GM08714 (cell line): ENCODE measurements around the gene A2ML1.
"Not testable (repeated sequence)": the region's sequence is repeated elsewhere in the genome, so short reads cannot be mapped to it uniquely, and the experiment has no call there.

Source experiments
- H3K4me3 ChIP-seq: fragments of 200-500 bp; sonication (Bioruptor generic); 2 replicates; pipeline ENCODE4 v1.5.1; 2014; ENCODE audit warnings: mild to moderate bottlenecking, low read length, inconsistent platforms
- ZNF274 ChIP-seq: IDR thresholded peaks from 2 replicates; pipeline ENCODE4 v1.6.1; 2012; ENCODE audit warnings: mild to moderate bottlenecking, low read depth, low read length

Gene A2ML1

DNA sequence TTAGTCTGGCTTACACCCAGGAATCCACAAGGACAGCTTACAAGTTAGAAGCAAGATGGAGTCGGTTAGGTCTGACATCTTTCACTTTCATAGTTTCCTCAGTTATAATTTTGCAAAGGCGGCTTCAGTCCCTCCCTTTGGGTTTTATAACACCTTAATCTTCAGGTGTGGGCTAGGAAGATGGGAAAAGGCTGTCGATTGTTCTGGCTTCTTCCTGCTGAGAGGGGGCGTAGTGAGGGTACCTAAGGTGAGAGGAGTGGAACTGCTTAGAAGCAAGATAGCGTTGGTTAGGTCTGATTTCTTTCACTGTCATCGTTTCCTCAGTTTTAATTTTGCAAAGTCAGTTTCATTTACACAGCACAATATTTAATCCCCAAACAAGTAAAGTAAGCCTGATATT lies 10.1 kb downstream of the A2ML1 start:
- TF ChIP-seq ZNF274: no peak
- H3K4me3 ChIP-seq: no peak overlapping the region

DNA sequence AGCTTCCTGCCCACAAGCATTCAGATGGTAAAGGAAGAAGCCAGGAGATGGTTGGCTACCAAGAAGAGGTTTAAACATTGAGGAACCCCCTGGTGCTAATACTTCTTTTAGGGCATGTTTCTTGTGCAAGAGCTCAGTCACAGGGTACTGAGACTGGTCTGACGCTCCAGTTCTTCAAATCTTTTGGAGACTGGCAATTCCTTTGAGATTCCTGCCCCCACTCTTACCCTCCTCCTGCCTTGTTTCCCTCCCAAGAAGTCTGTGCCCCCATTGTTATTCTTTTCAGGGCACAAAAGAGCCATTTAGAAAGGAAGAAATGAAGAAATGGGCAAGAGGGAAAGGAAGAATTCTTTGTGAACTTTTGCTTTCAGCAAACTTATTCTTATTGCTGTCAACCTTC lies 11.8 kb downstream of the A2ML1 start:
- no peak for TF ChIP-seq ZNF274
- H3K4me3 ChIP-seq: no peak overlapping the region

DNA sequence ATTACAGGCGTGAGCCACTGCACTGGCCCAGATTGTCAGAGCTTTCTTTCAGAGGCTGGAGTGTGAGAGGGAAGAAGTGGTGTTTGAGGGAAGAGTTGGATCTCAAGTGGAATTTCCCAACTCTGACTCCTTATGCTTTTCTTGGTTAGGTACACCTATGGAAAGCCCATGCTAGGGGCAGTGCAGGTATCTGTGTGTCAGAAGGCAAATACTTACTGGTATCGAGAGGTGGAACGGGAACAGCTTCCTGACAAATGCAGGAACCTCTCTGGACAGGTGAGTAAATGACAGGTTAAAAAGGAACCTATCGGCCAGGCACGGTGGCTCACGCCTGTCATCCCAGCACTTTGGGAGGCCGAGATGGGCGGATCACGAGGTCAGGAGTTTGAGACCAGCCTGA lies 14.9 kb downstream of the A2ML1 start:
- H3K4me3 ChIP-seq: no peak overlapping the region
- no peak for TF ChIP-seq ZNF274

DNA sequence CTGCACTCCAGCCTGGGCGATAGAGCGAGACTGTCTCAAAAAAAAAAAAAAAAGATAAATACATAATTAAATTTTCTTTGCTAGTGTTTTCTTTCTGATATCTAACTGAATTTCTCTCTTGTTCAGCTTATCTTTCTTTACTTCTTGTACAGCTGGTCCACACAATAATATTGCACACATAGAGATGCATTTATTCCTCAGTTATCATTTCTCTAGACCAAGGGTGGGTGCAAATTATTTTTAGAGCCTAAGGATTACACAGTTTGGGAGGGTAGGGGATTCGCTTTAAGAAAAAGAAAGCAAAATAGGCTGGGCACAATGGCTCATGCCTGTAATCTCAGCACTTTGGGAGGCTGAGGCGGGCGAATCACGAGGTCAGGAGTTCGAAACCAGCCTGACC lies 17.9 kb downstream of the A2ML1 start:
- no peak for TF ChIP-seq ZNF274
- H3K4me3 ChIP-seq: no peak overlapping the region

DNA sequence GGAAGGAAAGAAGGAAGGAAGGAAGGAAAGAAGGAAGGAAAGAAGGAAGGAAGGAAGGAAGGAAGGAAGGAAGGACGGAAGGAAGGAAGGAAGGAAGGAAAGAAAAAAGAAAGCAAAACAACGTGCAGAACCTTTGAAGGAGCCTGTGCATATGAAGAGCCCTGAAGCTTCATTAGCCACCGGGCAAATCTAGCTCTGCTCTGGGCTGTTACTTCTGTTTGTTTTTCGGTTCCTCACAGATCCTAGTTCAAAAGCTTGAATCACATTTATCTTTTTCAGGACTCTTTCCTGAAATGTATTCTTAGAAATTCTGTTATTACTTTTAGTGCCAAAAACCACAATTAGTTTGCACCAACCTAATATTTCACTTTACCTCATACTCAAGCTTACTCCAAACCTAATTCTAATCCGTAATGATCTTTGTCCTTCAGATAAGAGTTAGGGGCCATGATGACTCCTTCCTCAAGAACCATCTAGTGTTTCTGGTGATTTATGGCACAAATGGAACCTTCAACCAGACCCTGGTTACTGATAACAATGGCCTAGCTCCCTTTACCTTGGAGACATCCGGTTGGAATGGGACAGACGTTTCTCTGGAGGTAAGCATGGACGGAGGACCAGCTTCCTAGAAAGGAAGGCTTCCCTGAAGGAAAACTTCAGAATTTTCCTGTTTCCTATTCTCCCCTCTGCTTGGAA lies 18.7 kb downstream of the A2ML1 start:
- TF ChIP-seq ZNF274: no peak

DNA sequence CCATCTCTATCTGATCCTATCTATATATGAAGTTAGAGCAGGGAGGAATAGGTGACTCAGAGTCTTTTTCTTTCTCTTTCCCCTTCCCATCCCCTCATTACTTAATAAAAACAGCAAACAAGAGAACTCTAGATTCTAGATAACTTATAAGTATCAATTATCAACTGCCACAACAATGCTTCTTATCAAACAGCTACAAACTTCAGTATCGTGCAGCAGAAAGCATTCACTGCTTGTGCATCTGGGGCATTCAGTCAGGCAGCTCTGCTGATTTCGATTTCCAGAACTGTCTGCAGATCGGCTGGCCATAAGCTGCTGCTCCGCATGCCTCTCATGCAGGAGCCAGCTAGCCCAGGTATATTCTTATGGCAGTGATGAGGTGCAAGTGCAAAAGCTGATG lies 19.4 kb downstream of the A2ML1 start:
- TF ChIP-seq ZNF274: no peak

More for the DNA sequence above, 18.7 kb downstream of the A2ML1 start:
- no peak overlapping the region for H3K4me3 ChIP-seq

DNA sequence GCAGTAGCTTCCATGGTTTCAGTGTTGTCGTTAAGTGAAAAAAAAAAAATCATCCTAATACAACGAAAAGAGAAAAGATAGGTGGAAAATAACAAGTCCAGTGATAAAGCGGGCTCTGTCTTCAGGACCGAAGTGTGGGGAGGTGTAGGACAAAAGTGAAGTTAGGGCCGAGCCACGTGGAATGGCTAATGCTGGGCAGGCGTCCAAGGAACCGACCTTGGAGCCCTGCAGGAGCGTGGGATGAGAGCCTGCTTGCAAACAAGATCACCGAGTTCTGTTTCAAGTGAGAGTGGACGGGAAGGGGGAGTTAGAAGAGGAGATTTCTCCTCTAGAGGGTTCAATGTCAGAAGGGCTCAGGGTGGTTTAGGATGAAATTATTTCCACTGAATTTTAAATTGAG lies 22.2 kb downstream of the A2ML1 start:
- H3K4me3 ChIP-seq: no peak overlapping the region
- no peak for TF ChIP-seq ZNF274

More for the DNA sequence above, 19.4 kb downstream of the A2ML1 start:
- no peak overlapping the region for H3K4me3 ChIP-seq

DNA sequence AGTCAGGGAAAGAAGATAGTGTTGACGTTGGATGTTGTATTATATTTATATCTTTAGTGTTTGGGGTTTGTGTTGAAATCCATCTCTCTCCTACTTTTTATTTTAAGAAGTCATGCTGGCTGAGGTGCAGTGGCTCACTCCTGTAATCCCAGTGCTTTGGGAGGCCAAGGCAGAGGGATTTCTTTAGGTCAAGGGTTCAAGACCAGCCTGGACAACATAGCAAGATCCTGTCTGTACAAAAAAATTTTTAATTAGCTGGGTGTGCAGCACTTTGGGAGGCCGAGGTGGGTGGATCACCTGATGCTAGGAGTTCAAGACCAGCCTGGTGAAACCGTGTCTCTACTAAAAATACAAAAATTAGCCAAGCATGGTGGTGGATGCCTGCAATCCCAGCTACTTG lies 23.9 kb downstream of the A2ML1 start:
- TF ChIP-seq ZNF274: no peak
- H3K4me3 ChIP-seq: no peak overlapping the region

DNA sequence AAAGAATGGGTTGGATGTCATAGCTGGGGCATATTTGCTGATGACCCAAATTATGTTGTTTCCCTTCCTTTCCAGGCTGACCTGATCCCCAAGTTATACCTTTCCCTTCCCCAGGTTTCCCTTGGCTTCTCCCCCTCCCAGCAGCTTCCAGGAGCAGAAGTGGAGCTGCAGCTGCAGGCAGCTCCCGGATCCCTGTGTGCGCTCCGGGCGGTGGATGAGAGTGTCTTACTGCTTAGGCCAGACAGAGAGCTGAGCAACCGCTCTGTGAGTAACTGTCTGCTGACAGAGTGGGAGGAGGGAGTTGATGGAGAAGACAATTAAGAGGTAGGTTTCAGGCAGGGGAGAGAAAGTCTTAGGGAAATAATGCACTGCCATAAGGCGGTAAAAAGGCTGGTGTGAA lies 25.0 kb downstream of the A2ML1 start:
- no peak overlapping the region for H3K4me3 ChIP-seq
- no peak for TF ChIP-seq ZNF274

DNA sequence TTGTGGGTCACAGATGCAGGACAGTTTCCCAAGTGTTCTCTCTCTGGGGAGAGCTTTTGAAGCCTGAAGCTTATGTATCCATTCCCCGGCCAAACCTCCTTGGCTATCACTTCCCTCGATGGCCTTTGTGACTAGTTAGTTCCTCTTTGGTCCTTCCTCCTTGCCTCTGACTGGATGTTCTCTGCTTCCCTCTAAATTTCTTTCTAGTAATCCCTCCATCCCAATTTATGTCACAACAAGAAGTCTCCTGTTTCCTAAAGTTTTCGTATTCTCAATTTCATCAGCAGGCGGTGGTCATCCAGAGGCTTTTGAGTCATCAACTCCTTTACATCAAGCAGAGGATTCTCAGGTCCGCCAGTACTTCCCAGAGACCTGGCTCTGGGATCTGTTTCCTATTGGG lies 27.5 kb downstream of the A2ML1 start:
- H3K4me3 ChIP-seq: no peak overlapping the region
- no peak for TF ChIP-seq ZNF274

DNA sequence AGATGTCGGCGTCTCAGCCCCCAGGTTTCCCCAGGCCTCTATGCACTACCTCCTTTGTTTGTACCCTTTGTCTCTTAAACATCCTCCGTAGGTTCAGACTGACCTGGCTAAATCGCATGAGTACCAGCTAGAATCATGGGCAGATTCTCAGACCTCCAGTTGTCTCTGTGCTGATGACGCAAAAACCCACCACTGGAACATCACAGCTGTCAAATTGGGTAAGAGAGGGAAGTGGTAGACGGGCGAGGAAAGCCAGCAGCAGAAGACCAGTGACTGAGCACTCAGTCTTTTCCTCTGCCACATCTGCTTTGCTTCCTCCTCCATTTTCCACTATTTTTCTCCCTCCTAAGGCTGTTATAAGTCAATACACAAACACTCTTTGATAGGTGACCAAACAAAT lies 29.7 kb downstream of the A2ML1 start:
- TF ChIP-seq ZNF274: no peak
- no peak overlapping the region for H3K4me3 ChIP-seq

DNA sequence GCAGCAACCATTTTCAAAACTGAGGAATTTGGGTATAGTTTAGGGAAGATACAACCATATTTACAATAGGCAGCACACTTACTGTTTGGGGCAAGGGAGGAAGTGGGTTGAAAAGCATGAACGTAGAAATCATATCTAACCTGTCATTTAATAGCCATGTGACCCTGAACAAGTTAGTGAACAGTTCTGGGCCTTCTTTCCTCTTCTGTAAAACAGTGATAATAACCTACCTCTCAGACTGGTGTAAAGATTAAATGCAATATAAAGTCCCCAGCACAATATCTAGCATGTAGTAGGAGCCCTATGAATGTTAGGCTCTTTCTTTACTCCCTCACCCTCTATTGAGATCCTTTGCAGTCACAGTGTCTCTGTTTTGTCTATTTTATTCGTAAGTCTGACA lies 33.5 kb downstream of the A2ML1 start:
- no peak for TF ChIP-seq ZNF274
- H3K4me3 ChIP-seq: no peak overlapping the region

DNA sequence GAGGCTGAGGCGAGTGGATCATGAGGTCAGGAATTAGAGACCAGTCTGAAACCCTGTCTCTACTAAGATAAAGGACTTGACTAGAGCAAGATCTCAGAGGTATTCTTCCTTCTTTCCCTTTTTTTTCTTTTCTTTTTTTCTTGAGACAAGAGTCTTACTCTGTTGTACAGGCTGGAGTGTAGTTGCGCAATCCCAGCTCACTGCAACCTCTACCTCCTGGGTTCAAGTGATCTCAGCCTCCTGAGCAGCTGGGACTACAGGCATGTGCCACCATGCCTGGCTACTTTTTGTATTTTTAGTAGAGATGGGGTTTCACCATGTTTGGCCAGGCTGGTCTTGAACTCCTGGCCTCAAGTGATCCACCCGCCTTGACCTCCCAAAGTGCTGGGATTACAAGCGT lies 37.0 kb downstream of the A2ML1 start:
- H3K4me3 ChIP-seq: not testable (repeated sequence)

DNA sequence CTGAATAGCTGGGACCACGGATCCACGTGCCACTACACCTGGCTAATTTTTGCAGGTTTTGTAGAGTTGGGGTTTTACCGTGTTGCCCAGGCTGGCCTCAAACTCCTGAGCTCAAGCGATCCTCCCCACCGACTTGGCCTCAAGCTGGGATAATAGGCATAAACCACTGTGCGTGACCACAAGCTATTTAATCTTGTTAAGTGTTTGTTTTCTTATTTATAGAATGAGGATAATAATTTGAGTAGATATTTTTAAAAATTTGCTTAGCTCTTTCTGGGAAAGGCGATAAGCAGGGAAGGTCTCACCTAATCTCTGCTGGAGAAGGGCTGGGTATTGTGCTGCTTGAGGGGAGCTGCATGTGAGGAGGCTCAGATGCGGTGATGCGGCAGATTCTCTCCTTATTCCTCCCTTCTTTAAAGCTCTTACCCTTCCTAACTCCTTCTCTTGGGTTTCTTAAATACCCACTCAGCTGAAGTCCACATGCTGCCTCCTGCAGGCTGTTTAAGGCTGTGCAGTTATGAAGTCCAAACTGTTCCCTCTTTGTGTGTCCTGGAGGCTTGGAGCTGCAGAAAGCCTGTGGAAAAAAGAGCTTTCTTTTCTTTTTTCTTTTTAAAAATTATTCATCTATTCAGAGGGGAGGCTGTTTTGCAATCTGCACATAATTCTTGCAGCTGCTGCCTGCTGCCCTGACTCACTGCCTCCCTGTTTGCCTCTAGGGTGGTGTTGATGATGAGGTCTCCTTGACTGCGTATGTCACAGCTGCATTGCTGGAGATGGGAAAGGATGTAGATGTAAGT lies 37.9 kb downstream of the A2ML1 start:
- no peak overlapping the region for H3K4me3 ChIP-seq
- TF ChIP-seq ZNF274: no peak

DNA sequence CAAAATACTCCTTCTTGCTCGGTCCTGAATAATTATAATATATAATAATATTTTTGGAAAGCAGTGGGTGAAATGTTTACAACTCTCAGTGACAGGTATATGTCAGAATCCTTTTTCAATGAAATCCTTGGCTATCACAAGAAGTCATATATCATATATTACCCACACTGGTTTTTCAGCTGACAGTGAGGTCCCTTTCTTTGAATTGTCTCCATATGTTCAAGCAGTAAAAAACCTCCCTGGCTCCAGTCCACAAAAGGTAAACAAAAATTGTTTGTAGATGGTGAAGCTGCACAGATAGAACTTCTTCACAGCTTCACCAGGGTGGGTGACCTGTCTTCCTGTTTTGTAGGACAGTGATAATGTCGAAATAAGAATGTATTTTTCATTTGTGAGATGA lies 44.0 kb downstream of the A2ML1 start:
- H3K4me3 ChIP-seq: no peak overlapping the region
- no peak for TF ChIP-seq ZNF274
